Transverse colon (tissue), 4 donors: ENCODE measurements around the gene METTL9.

Experiments
- EP300 ChIP-seq: sonication (generic); formaldehyde crosslinking; IDR thresholded peaks from one replicate; pipeline ENCODE4 v1.6.1; 2017; ENCODE audit warnings: antibody characterized with exemption, low read depth
- POLR2AphosphoS5 ChIP-seq, 3 donors: sonication (generic); formaldehyde crosslinking; IDR thresholded peaks; one replicate each; pipeline ENCODE4 v1.6.1; 2016; ENCODE audit warnings: antibody characterized with exemption in 3 of 3
- TF ChIP-seq, protein P1 (sequence below), 5 experiments: fragments of 200-600 bp in 3 of 5; fragments of 450-650 bp in 2 of 5; sonication (generic) in 3 of 5; IDR thresholded peaks; 1 replicate in 2 of 5; 2 replicates in 3 of 5; pipeline ENCODE4 v1.5.1; 2016 to 2017; ENCODE audit warnings: antibody characterized with exemption in 5 of 5, inconsistent platforms in 3 of 5, mild to moderate bottlenecking in 2 of 5, moderate library complexity in 1 of 5

GRCh38 chr16:21646091-21646490 lies 46.7 kb downstream of the METTL9 start:
- TF ChIP-seq, protein P1, sequence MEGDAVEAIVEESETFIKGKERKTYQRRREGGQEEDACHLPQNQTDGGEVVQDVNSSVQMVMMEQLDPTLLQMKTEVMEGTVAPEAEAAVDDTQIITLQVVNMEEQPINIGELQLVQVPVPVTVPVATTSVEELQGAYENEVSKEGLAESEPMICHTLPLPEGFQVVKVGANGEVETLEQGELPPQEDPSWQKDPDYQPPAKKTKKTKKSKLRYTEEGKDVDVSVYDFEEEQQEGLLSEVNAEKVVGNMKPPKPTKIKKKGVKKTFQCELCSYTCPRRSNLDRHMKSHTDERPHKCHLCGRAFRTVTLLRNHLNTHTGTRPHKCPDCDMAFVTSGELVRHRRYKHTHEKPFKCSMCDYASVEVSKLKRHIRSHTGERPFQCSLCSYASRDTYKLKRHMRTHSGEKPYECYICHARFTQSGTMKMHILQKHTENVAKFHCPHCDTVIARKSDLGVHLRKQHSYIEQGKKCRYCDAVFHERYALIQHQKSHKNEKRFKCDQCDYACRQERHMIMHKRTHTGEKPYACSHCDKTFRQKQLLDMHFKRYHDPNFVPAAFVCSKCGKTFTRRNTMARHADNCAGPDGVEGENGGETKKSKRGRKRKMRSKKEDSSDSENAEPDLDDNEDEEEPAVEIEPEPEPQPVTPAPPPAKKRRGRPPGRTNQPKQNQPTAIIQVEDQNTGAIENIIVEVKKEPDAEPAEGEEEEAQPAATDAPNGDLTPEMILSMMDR (IDR thresholded peaks at IDR 0.05), result no peak
- no peak for TF ChIP-seq EP300
- no peak for TF ChIP-seq POLR2AphosphoS5 (IDR thresholded peaks at IDR 0.05)
